Trophoblast cell (in vitro differentiated cells and primary cell): ENCODE data around the gene RBMY1A1. TPM values are rescaled to one million over a fixed set of nuclear protein-coding genes. Genes with fewer than 3 reads are reported as not detected.
"Not testable (repeated sequence)": the region's sequence is repeated elsewhere in the genome, so short reads cannot be mapped to it uniquely, and the experiment has no call there.

ENCODE experiments used
- DNase-seq, 2 donors: peaks; one replicate each; pipeline ENCODE4 v3.0.0-alpha.2; 2016
- H2AFZ ChIP-seq: 2 replicates; pipeline ENCODE4 v1.6.1; 2013; ENCODE audit warnings: low read length, moderate library complexity, mild to moderate bottlenecking; ENCODE audit not compliant: insufficient read depth, poor library complexity
- H2AK5ac ChIP-seq: 2 replicates; pipeline ENCODE4 v1.6.1; 2013; ENCODE audit warnings: mild to moderate bottlenecking, low read length
- H2BK120ac ChIP-seq: 2 replicates; pipeline ENCODE4 v1.6.1; 2013; ENCODE audit warnings: low read length, mild to moderate bottlenecking, moderate library complexity; ENCODE audit not compliant: insufficient read depth, poor library complexity
- H2BK12ac ChIP-seq: 2 replicates; pipeline ENCODE4 v1.6.1; 2013; ENCODE audit warnings: mild to moderate bottlenecking, low read length, moderate library complexity
- H2BK5ac ChIP-seq: 2 replicates; pipeline ENCODE4 v1.6.1; 2013; ENCODE audit warnings: low read length, low read depth, moderate library complexity, mild to moderate bottlenecking; ENCODE audit not compliant: poor library complexity
- H3K14ac ChIP-seq: 2 replicates; pipeline ENCODE4 v1.6.1; 2013; ENCODE audit warnings: mild to moderate bottlenecking, low read length
- H3K18ac ChIP-seq: 2 replicates; pipeline ENCODE4 v1.6.1; 2013; ENCODE audit warnings: mild to moderate bottlenecking, low read length
- H3K23ac ChIP-seq: 2 replicates; pipeline ENCODE4 v1.6.1; 2013; ENCODE audit warnings: low read length
- H3K27ac ChIP-seq: 2 replicates; pipeline ENCODE4 v1.5.1; 2013; ENCODE audit warnings: low read depth, mild to moderate bottlenecking, inconsistent platforms, low read length, moderate library complexity
- H3K27me3 ChIP-seq: 2 replicates; pipeline ENCODE4 v1.6.1; 2013; ENCODE audit warnings: inconsistent platforms, mild to moderate bottlenecking, low read length, moderate library complexity; ENCODE audit not compliant: insufficient read depth
- H3K36me3 ChIP-seq, 2 experiments: 1 replicate in 1 of 2; 2 replicates in 1 of 2; pipeline ENCODE4 v1.6.1; 2013; ENCODE audit warnings: low read length in 2 of 2, mild to moderate bottlenecking in 2 of 2, moderate library complexity in 1 of 2; ENCODE audit not compliant: insufficient read depth in 2 of 2, control insufficient read depth in 1 of 2
- H3K4ac ChIP-seq: 2 replicates; pipeline ENCODE4 v1.6.1; 2013; ENCODE audit warnings: low read depth, mild to moderate bottlenecking, low read length, moderate library complexity
- H3K4me1 ChIP-seq, 2 experiments: 1 replicate in 1 of 2; 2 replicates in 1 of 2; pipeline ENCODE4 v1.6.1; 2013; ENCODE audit warnings: low read length in 2 of 2, mild to moderate bottlenecking in 2 of 2, moderate library complexity in 1 of 2; ENCODE audit not compliant: insufficient read depth in 2 of 2, control insufficient read depth in 1 of 2
- H3K4me2 ChIP-seq: 2 replicates; pipeline ENCODE4 v1.6.1; 2013; ENCODE audit warnings: inconsistent platforms, mild to moderate bottlenecking, low read length, moderate library complexity
- H3K4me3 ChIP-seq: 2 replicates; pipeline ENCODE4 v1.5.1; 2013; ENCODE audit warnings: mild to moderate bottlenecking, low read depth, low read length, inconsistent platforms
- H3K79me1 ChIP-seq: one replicate; pipeline ENCODE4 v1.6.1; 2013; ENCODE audit warnings: low read length
- H3K79me2 ChIP-seq: 2 replicates; pipeline ENCODE4 v1.6.1; 2013; ENCODE audit warnings: low read length, mild to moderate bottlenecking; ENCODE audit not compliant: control insufficient read depth, insufficient read depth, poor library complexity
- H3K9ac ChIP-seq: 2 replicates; pipeline ENCODE4 v1.6.1; 2013; ENCODE audit warnings: mild to moderate bottlenecking, low read length
- H3K9me3 ChIP-seq: 2 replicates; pipeline ENCODE4 v1.6.1; 2013; ENCODE audit warnings: low read depth, mild to moderate bottlenecking, control low read depth, inconsistent platforms, low read length; ENCODE audit not compliant: insufficient read depth
- H4K12ac ChIP-seq: 2 replicates; pipeline ENCODE4 v1.6.1; 2013; ENCODE audit warnings: low read depth, mild to moderate bottlenecking, low read length, moderate library complexity
- H4K8ac ChIP-seq: 2 replicates; pipeline ENCODE4 v1.6.1; 2013; ENCODE audit warnings: low read depth, mild to moderate bottlenecking, low read length, moderate library complexity
- H4K91ac ChIP-seq: one replicate; pipeline ENCODE4 v1.6.1; 2013; ENCODE audit warnings: low read depth, mild to moderate bottlenecking, low read length, moderate library complexity
- WGBS: extraction: QIAGEN DNeasy Blood & Tissue Kit; methylation state at CpG from one replicate; pipeline ENCODE4 v1.1.7; 2013; ENCODE audit warnings: missing lambda C conversion rate; ENCODE audit not compliant: insufficient read length, insufficient coverage; ENCODE audit errors: extremely low coverage; 5-methylcytosine and 5-hydroxymethylcytosine counted together
- polyA plus RNA-seq: library from polyadenylated mRNA; stranded (reverse); fragments of 200-250 nt; gene quantifications from 2 replicates; pipeline ENCODE4 v1.2.3, GENCODE V29; 2013

RBMY1A1 gene
- not detected in 2 replicates for polyA plus RNA-seq

- H3K27me3 ChIP-seq, H2BK12ac ChIP-seq, H3K27ac ChIP-seq, H3K79me2 ChIP-seq, H4K8ac ChIP-seq, DNase-seq, H3K9me3 ChIP-seq, H3K4ac ChIP-seq, H2AK5ac ChIP-seq, H4K12ac ChIP-seq, H3K4me1 ChIP-seq, H3K9ac ChIP-seq, H3K79me1 ChIP-seq, H3K14ac ChIP-seq, H3K36me3 ChIP-seq, H3K4me2 ChIP-seq, H3K23ac ChIP-seq, H3K18ac ChIP-seq, H2BK5ac ChIP-seq, H2BK120ac ChIP-seq, H4K91ac ChIP-seq, H3K4me3 ChIP-seq, H2AFZ ChIP-seq: not testable (repeated sequence)
- no CpG with 5 or more reads among the region's 28 CpGs for WGBS
These were observed at the start of gene RBMY1A1 for GRCh38 chrY:21534579-21534978. TSS of gene RBMY1A1 (plus strand) at chrY:21534879. CDS start at chrY:21536892, 2,013 bp downstream.

- not testable (repeated sequence) for H2AK5ac ChIP-seq, H3K4me1 ChIP-seq, H2BK5ac ChIP-seq, H3K79me2 ChIP-seq, H3K9ac ChIP-seq, H3K18ac ChIP-seq, H2AFZ ChIP-seq, H3K27ac ChIP-seq, H3K36me3 ChIP-seq, H3K9me3 ChIP-seq, H2BK120ac ChIP-seq, H3K4ac ChIP-seq, H3K4me2 ChIP-seq, H3K79me1 ChIP-seq, H4K8ac ChIP-seq, H4K12ac ChIP-seq, H3K23ac ChIP-seq, H4K91ac ChIP-seq, H3K4me3 ChIP-seq, H3K14ac ChIP-seq, H2BK12ac ChIP-seq, H3K27me3 ChIP-seq, DNase-seq
- WGBS, result no CpG with 5 or more reads among the region's 28 CpGs
These were observed 23.6 kb upstream of the RBMY1A1 start, which contains the start of gene RBMY1B for GRCh38 chrY:21511038-21511437. TSS of gene RBMY1B (plus strand) at chrY:21511338. CDS start at chrY:21513351, 2,013 bp downstream.

- H3K4me1 ChIP-seq, H2BK12ac ChIP-seq, H2BK5ac ChIP-seq, DNase-seq, H3K79me1 ChIP-seq, H3K27ac ChIP-seq, H3K79me2 ChIP-seq, H4K91ac ChIP-seq, H3K14ac ChIP-seq, H2BK120ac ChIP-seq, H3K18ac ChIP-seq, H4K8ac ChIP-seq, H3K4me2 ChIP-seq, H3K27me3 ChIP-seq, H3K36me3 ChIP-seq, H4K12ac ChIP-seq, H3K23ac ChIP-seq, H2AK5ac ChIP-seq, H3K4me3 ChIP-seq, H3K9me3 ChIP-seq, H3K9ac ChIP-seq, H2AFZ ChIP-seq, H3K4ac ChIP-seq: not testable (repeated sequence)
- WGBS, result no CpG with 5 or more reads among the region's 5 CpGs
These were observed 24.8 kb downstream of the RBMY1A1 start for GRCh38 chrY:21559316-21559984.

GRCh38 chrY:21585449-21585848, 50.8 kb downstream of the RBMY1A1 start:
- Histone ChIP-seq H2BK5ac (no peak overlapping the region), H3K79me2 (no peaks in the 10 kb centered on the region)
- WGBS, result no CpG with 5 or more reads among the region's 6 CpGs

More at GRCh38 chrY:21585449-21585848, 50.8 kb downstream of the RBMY1A1 start:
- no peak overlapping the region for H2AFZ ChIP-seq
- no peaks in the 10 kb centered on the region for H3K9me3 ChIP-seq
- no peak overlapping the region for H2BK120ac ChIP-seq
- H3K14ac ChIP-seq, result no peak overlapping the region
- H3K23ac ChIP-seq, result no peak overlapping the region
- H3K18ac ChIP-seq, result no peak overlapping the region
- no peaks in the 10 kb centered on the region for H3K4me1 ChIP-seq
- no peak overlapping the region for H4K12ac ChIP-seq
- no peak overlapping the region for H4K91ac ChIP-seq
- no peaks in the 10 kb centered on the region for H3K79me1 ChIP-seq
- H3K4me3 ChIP-seq, result no peak overlapping the region
- H3K9ac ChIP-seq, result no peak overlapping the region
- H2BK12ac ChIP-seq, result no peak overlapping the region
- no peak for DNase-seq
- no peaks in the 10 kb centered on the region for H3K27me3 ChIP-seq
- H3K4me2 ChIP-seq, result no peak overlapping the region
- no peak overlapping the region for H3K4ac ChIP-seq
- H4K8ac ChIP-seq, result no peak overlapping the region
- no peak overlapping the region for H3K27ac ChIP-seq
- H2AK5ac ChIP-seq, result no peak overlapping the region
- no peaks in the 10 kb centered on the region for H3K36me3 ChIP-seq
